Astrocyte of the cerebellum (primary cell): ENCODE measurements around the gene SPATA31D1.
A peak's percentile ranks its signal among the peaks of the same experiment; 100 is the strongest.

Source experiments
- DNase-seq: peaks from one replicate; pipeline ENCODE4 v3.0.0-alpha.2; 2011; ENCODE audit warnings: low read depth
- H3K4me3 ChIP-seq: 2 replicates; pipeline ENCODE4 v1.5.1; 2011; ENCODE audit warnings: mild to moderate bottlenecking, low read depth, low read length, moderate library complexity
- in situ Hi-C: cut with HindIII; loops from 2 replicates; pipeline ENCODE4 v1.10.0; 2017; ENCODE audit warnings: low sequenced_read_pairs
- TF ChIP-seq, protein P1 (sequence below): IDR thresholded peaks from 2 replicates; pipeline ENCODE4 v1.5.1; 2012; ENCODE audit warnings: low read length, low read depth, moderate library complexity, mild to moderate bottlenecking; ENCODE audit errors: missing control alignments

The SPATA31D1 gene

DNA sequence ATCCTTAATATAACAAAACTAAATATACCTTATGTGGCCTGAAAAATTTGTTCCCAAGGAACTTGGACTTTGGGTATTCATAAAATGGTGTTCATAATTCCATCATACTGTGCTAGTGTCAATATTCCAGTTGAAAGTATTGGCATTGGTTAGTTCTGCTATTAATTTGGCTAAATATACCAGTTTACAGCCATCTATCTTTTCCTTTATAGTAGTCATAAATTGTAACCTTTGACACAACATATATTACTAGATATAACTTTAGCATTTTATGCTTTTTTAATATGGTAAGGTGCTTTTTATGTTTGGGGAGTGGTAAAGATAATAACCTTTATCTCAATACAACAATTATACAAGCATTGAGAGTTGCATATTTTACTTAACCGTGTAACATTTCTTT, 23.7 kb downstream of the SPATA31D1 start:
- in situ Hi-C loops, result no loop called here
- no peak overlapping the region for H3K4me3 ChIP-seq
- TF ChIP-seq, protein P1, sequence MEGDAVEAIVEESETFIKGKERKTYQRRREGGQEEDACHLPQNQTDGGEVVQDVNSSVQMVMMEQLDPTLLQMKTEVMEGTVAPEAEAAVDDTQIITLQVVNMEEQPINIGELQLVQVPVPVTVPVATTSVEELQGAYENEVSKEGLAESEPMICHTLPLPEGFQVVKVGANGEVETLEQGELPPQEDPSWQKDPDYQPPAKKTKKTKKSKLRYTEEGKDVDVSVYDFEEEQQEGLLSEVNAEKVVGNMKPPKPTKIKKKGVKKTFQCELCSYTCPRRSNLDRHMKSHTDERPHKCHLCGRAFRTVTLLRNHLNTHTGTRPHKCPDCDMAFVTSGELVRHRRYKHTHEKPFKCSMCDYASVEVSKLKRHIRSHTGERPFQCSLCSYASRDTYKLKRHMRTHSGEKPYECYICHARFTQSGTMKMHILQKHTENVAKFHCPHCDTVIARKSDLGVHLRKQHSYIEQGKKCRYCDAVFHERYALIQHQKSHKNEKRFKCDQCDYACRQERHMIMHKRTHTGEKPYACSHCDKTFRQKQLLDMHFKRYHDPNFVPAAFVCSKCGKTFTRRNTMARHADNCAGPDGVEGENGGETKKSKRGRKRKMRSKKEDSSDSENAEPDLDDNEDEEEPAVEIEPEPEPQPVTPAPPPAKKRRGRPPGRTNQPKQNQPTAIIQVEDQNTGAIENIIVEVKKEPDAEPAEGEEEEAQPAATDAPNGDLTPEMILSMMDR, result no peak
- DNase-seq, result no peak

GRCh38 chr9:82020331-82020730, 31.8 kb downstream of the SPATA31D1 start:
- DNase-seq, result no peak
- in situ Hi-C loops, result no loop called here
- TF ChIP-seq, protein P1, result no peak
- H3K4me3 ChIP-seq, result no peak overlapping the region

GRCh38 chr9:82021198-82021597, 32.6 kb downstream of the SPATA31D1 start:
- in situ Hi-C loops, result no loop called here
- DNase-seq, result peak; percentile 96
- TF ChIP-seq, protein P1, result no peak
- no peak overlapping the region for H3K4me3 ChIP-seq

DNA sequence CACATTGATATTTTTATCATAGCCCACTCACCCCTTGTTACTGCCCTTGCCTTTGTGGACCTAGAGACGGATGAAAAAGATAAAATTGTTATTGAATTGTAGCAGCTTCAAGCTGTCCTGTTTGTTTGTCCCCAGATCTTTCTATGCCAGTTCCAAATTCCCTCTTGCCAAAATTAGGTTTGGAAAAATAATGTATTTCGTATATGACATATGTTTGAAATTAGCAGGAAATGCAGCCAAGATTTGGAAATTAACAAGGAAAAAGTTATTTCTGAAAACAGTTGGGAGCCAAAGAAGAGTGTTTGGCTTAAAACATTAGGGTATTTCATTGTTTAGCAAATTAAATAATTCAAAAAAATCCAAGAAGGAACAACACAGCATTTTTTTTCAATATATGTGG, 33.5 kb downstream of the SPATA31D1 start:
- no peak for DNase-seq
- TF ChIP-seq, protein P1, result no peak
- in situ Hi-C loops, result no loop called here
- no peak overlapping the region for H3K4me3 ChIP-seq

DNA sequence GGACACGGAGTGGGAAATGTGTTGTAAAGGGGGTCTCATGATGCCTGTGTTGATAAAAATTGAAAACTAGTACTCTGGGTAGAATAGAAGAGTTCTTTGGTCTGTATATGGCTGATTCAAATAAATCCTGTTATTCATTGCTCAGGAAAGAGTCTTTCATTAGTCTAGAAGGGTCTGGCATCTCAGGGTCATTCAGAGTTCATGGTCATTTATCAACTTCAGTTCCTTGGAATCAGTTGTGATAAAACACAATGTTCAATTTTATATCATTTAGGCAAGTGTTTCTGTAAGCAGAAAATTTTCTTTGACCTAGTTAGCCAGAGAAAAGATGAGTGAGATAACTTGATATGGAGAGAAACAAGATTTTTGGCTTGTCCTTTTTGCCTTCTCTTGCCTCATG, 36.3 kb downstream of the SPATA31D1 start:
- TF ChIP-seq, protein P1, result no peak
- DNase-seq, result no peak
- in situ Hi-C loops, result no loop called here

DNA sequence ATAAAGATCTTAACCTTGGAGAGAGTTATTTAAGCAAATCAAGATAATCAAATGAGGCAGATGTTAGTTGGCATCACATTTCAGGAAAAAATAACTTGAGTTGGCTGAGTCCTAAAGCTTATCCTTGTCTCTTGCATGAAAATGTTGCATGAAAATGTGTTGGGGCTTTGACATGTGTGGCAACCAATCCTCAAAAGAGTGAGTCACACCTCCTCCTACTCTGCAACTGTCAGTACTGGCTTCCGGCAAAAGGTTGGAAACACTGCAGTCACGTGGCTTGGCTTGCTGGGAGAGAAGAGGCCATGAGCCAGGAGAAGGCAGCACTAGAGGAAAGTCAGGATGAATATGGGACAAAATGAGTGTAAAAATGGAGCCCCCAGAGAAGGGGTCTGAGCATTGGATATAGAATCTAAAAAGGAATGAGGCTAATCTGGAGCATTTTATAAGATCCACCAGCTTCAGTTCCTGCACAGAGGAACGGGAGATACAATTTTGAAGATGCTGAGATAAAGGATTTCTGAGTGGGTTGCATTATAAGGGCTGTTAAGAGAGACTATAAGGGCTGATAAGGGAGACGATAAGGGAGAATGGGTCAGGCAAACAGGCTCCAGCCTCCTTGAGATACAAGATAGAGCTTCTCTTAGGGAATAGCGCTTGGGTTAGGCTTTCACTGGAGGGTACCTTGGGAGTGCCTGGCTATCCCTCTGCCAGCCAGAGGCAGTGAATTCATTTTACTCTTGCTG, 43.1 kb downstream of the SPATA31D1 start:
- in situ Hi-C loops, result no loop called here
- TF ChIP-seq, protein P1, result no peak
- no peak overlapping the region for H3K4me3 ChIP-seq
- DNase-seq, result peak; percentile 13

More for the DNA sequence above, 36.3 kb downstream of the SPATA31D1 start:
- no peak overlapping the region for H3K4me3 ChIP-seq
